T1000 (cell line): ENCODE measurements around the gene ELP2.

Experiments
- DNase-seq: peaks from one replicate; lab custom pipeline; 2025; ENCODE audit warnings: mixed read lengths; lab: John Stamatoyannopoulos, UW

ELP2 gene

GRCh38 chr18:36126668-36127067 is 3.0 kb upstream of the ELP2 start:
- no peak for DNase-seq

GRCh38 chr18:36127836-36128529 is 1.7 kb upstream of the ELP2 start:
- DNase-seq: no peak

- no peak for DNase-seq
These were observed 1.2 kb upstream of the ELP2 start for GRCh38 chr18:36128530-36128870.

GRCh38 chr18:36128907-36129299 is 796 bp upstream of the ELP2 start:
- no peak for DNase-seq

GRCh38 chr18:36130039-36130831 is 536 bp downstream of the ELP2 start:
- DNase-seq: no peak

- DNase-seq: no peak
These were observed 1.4 kb downstream of the ELP2 start for GRCh38 chr18:36130883-36131653.

GRCh38 chr18:36131692-36132483 is 2.2 kb downstream of the ELP2 start:
- DNase-seq: no peak

GRCh38 chr18:36132756-36133155 is 3.1 kb downstream of the ELP2 start:
- no peak for DNase-seq

- DNase-seq: no peak
These were observed 5.6 kb downstream of the ELP2 start for GRCh38 chr18:36135264-36135663.

GRCh38 chr18:36139245-36139644 is 9.5 kb downstream of the ELP2 start:
- DNase-seq: no peak

- no peak for DNase-seq
These were observed 11.9 kb downstream of the ELP2 start for GRCh38 chr18:36141576-36141975.

- DNase-seq: no peak
These were observed 13.1 kb downstream of the ELP2 start for GRCh38 chr18:36142751-36143150.

GRCh38 chr18:36143391-36143790 is 13.7 kb downstream of the ELP2 start:
- no peak for DNase-seq

- no peak for DNase-seq
These were observed 20.0 kb downstream of the ELP2 start for GRCh38 chr18:36149514-36150289.

GRCh38 chr18:36152781-36153180 is 23.1 kb downstream of the ELP2 start:
- no peak for DNase-seq

- no peak for DNase-seq
These were observed 23.5 kb downstream of the ELP2 start for GRCh38 chr18:36153203-36153602.

GRCh38 chr18:36153771-36154170 is 24.1 kb downstream of the ELP2 start:
- DNase-seq: no peak

GRCh38 chr18:36155851-36156757 is 26.4 kb downstream of the ELP2 start:
- DNase-seq: no peak

GRCh38 chr18:36157441-36157840 is 27.7 kb downstream of the ELP2 start:
- DNase-seq: no peak

- DNase-seq: no peak
These were observed 28.7 kb downstream of the ELP2 start for GRCh38 chr18:36158266-36158867.
